Activated CD4-positive, alpha-beta memory T cell treated with anti-CD3 and anti-CD28 coated beads, Interleukin-2, amount 10 ng/mL, durations not matched to agents 7 days and 5 days (primary cell): ENCODE measurements around the gene TNKS2. TPM values are rescaled to one million over a fixed set of nuclear protein-coding genes. Genes with fewer than 3 reads are reported as not detected.

ENCODE experiments used
- CTCF ChIA-PET: fragments of 350-600 bp; sonication (Branson Sonifier 250); formaldehyde crosslinking; loops from one replicate; lab custom pipeline; 2021; ENCODE audit warnings: antibody characterized with exemption, inconsistent platforms; lab: Charles Lee
- POLR2A ChIA-PET: fragments of 350-600 bp; sonication (Branson Sonifier 250); formaldehyde crosslinking; loops from one replicate; lab custom pipeline; 2021; ENCODE audit warnings: antibody characterized with exemption; lab: Charles Lee
- DNase-seq: peaks from one replicate; pipeline ENCODE4 v3.0.0-alpha.2; 2020
- H3K27ac Mint-ChIP-seq: one replicate; pipeline ENCODE4 v1.8.0; 2021; ENCODE audit warnings: mild to moderate bottlenecking, mixed read lengths
- H3K27me3 Mint-ChIP-seq: one replicate; pipeline ENCODE4 v1.8.0; 2021; ENCODE audit warnings: mixed read lengths
- H3K36me3 Mint-ChIP-seq: one replicate; pipeline ENCODE4 v1.8.0; 2021; ENCODE audit warnings: low read depth, mixed read lengths
- H3K4me1 Mint-ChIP-seq: one replicate; pipeline ENCODE4 v1.8.0; 2021; ENCODE audit warnings: mixed read lengths
- H3K4me3 Mint-ChIP-seq: one replicate; pipeline ENCODE4 v1.8.0; 2021; ENCODE audit warnings: mild to moderate bottlenecking, mixed read lengths
- H3K9me3 Mint-ChIP-seq: one replicate; pipeline ENCODE4 v1.8.0; 2021; ENCODE audit warnings: mixed read lengths
- total RNA-seq, 2 experiments: library from RNA; stranded (reverse); gene quantifications; one replicate each; pipeline ENCODE4 v1.2.3, GENCODE V29; 2021

The TNKS2 gene
- total RNA-seq, 2 experiments from 2014 or later, result 39.1 to 39.4 TPM

DNA sequence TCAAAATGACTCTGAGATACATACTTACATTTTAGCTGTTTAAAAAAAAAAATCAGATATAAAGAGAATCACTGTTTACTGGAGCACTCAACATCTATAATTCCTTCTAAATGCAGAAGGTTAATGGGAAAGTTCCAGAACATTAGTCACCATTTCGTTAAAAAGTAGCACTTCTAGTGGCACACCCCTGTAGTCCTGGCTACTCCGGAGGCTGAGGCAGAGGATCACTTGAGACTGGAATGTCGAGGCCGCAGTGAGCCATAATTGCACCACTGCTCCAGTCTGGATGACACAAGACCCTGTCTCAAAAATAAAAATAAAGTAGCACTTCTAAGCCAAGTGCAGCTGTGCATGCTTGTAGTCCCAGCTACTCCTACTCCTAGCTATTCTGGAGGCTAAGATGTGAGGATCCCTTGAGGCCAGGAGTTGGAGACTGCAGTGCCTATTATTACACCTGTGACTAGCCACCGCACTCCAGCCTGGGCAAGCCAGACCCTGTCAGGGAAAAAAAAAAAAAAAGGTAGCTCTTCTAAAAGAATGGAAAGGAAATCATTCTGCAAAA, 108.9 kb downstream of the TNKS2 start:
- H3K9me3 Mint-ChIP-seq, result no peaks in the 10 kb centered on the region
- ChIA-PET CTCF (interaction anchor here (0.6 to 2.6 kb wide), 5 partner anchors 8 to 655 kb away, joined by 3 to 17 read pairs (median 7); partner anchors contain the start of genes BTAF1 and TNKS2), POLR2A (interaction anchor here (1.1 to 3.0 kb wide), 4 partner anchors 9 to 109 kb away, joined by 3 to 56 read pairs (median 18); partner anchors contain the start of genes BTAF1 and TNKS2)
- no peak for DNase-seq
- H3K4me1 Mint-ChIP-seq, result peaks cover 33% of the 10 kb centered on the region
- peak overlapping the region; percentile 80 for H3K4me3 Mint-ChIP-seq
- H3K36me3 Mint-ChIP-seq, result peaks cover 16% of the 10 kb centered on the region
- H3K27me3 Mint-ChIP-seq, result peaks cover 2% of the 10 kb centered on the region
- H3K27ac Mint-ChIP-seq, result no peak overlapping the region

DNA sequence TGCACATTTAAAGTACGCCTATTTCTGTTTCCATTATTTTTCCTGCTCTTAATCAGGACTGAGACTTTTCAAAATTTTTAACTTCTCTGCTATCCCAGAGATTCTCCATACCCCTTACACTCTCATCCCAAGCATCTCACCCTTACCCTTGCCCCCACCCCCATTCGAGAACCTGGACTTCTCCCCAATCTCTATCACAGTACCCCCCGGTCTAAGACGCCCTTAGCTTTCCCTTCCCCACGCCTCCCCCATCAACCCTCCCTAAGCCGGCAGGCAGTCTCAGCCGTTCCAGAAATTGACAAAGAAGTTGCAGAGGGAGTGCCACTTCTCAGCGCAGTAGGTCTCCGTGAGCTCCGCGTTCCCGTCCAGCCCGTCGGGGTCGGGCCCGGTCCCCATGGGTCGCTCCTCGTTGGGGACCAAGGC, 109.7 kb downstream of the TNKS2 start:
- H3K4me1 Mint-ChIP-seq, result peaks cover 28% of the 10 kb centered on the region
- ChIA-PET POLR2A (interaction anchor here (1.0 to 3.0 kb wide), 11 partner anchors 9 to 499 kb away, joined by 3 to 56 read pairs (median 6); partner anchors contain the start of genes BTAF1 and TNKS2), CTCF (interaction anchor here (0.6 to 2.6 kb wide), 13 partner anchors 9 to 656 kb away, joined by 3 to 17 read pairs (median 4); partner anchors contain the start of genes BTAF1 and TNKS2)
- no peaks in the 10 kb centered on the region for H3K9me3 Mint-ChIP-seq
- peak overlapping the region; percentile 80 for H3K4me3 Mint-ChIP-seq
- H3K36me3 Mint-ChIP-seq, result peaks cover 16% of the 10 kb centered on the region
- peak overlapping the region; percentile 62 for H3K27ac Mint-ChIP-seq
- H3K27me3 Mint-ChIP-seq, result peaks cover 5% of the 10 kb centered on the region
- DNase-seq, result no peak

DNA sequence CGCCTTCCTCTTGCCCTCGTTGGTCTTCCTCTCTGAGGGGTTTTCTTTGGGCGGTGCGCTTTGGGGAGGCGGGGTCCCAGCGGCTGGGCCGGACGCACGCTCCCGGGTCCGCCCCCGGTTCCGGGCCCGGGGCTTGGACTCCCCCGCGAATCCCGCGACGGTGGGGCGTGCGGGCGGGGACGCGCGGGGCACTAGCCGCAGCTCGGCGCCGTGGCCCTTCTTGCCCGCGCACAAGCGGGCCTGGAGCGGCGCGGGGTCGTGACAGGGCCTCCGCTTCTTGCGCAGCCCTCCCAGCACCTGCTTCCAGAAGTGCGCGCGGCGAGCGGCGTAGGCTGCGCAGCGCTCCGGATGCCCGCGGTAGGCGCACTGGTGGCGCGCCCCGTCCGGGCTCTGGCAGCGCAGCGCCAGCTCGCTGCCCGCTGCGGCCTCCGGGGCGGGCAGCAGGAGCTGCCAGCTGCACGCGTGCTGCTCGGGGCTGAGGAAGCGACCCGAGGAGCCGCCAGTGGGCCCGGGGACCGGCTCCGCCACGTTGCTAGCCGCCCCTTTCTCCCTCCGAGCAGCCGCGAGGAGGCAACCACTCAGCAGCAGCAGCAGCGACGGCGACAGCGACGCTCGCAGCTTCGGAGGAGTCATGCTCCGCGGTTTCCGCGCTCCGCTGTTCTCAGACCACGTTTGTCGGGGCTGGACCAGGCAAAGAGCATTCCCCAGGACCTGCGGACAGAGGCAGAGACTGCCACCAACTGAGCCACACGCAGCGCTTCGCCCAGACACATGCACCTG, 110.3 kb downstream of the TNKS2 start:
- POLR2A ChIA-PET, result interaction anchor here (0.6 to 3.0 kb wide), 14 partner anchors 10 to 707 kb away, joined by 3 to 56 read pairs (median 4); partner anchors contain the start of genes BTAF1 and TNKS2
- H3K27me3 Mint-ChIP-seq, result peaks cover 11% of the 10 kb centered on the region
- H3K36me3 Mint-ChIP-seq, result peaks cover 16% of the 10 kb centered on the region
- peaks cover 30% of the 10 kb centered on the region for H3K4me1 Mint-ChIP-seq
- peak overlapping the region; percentile 68 for H3K27ac Mint-ChIP-seq
- DNase-seq, result peak; percentile 77
- CTCF ChIA-PET, result interaction anchor here (0.6 to 2.6 kb wide), 14 partner anchors 9 to 152 kb away, joined by 3 to 17 read pairs (median 4); partner anchors contain the start of genes BTAF1 and TNKS2
- no peaks in the 10 kb centered on the region for H3K9me3 Mint-ChIP-seq
- H3K4me3 Mint-ChIP-seq, result peak overlapping the region; percentile 82

DNA sequence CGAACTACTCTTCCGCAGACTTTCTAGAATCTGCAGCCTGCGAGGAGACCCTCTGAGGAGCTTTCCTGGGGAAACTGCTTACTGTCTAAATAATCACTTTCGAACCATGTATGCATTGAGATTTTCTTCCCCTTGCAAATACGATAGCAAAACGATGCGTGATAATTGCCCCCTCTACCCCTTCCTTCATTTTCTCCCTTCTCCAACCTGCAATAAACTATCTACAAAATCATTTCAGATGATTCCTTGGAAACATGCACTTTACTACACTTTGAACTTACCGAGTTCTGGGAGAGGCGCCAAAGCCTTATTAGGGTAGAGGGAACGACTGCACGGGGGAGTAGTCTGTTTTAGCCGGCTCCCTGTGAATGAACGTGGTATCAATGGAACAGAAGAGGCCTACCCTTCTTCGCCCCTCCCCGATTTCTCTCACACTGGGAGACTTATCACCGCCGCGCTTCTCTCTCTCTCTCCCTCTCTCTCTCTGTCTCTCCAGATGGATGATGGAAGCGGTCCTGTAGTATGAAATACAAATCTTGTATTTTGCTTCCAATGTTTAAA, 111.0 kb downstream of the TNKS2 start, which contains the start of gene FGFBP3:
Gene FGFBP3, minus strand, starts transcription at position 370 of the 561 bp plus-strand sequence. CDS start 517 bp downstream, outside the sequence.
- peak; percentile 39 for DNase-seq
- no peaks in the 10 kb centered on the region for H3K9me3 Mint-ChIP-seq
- POLR2A ChIA-PET, result interaction anchor here (0.6 to 3.0 kb wide), 13 partner anchors 10 to 708 kb away, joined by 3 to 56 read pairs (median 4); partner anchors contain the start of genes BTAF1 and TNKS2
- CTCF ChIA-PET, result interaction anchor here (0.6 to 2.6 kb wide), 11 partner anchors 9 to 153 kb away, joined by 3 to 17 read pairs (median 5); partner anchors contain the start of genes BTAF1 and TNKS2
- peaks cover 30% of the 10 kb centered on the region for H3K4me1 Mint-ChIP-seq
- peak within 1 kb of the TSS; percentile 82 for H3K4me3 Mint-ChIP-seq
- peaks cover 16% of the 10 kb centered on the region for H3K36me3 Mint-ChIP-seq
- H3K27ac Mint-ChIP-seq, result peak within 1 kb of the TSS; percentile 68
- peaks cover 17% of the 10 kb centered on the region for H3K27me3 Mint-ChIP-seq

DNA sequence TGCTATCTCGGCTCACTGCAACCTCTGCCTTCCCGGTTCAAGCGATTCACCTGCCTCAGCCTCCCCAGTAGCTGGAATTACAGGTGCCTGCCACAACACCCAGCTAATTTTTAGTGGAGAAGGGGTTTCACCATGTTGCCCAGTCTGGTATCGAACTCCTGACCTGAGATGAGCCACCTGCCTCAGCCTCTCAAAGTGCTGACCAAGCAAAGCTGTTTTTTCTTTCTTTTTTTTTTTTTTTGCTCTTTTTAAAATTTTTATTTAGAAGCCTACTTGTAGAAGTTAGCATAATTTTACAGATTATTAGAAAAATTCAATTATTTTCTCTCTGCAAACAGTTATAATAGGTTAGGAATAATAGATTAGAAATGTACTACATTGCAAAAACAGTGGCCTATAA, 112.2 kb downstream of the TNKS2 start:
- CTCF ChIA-PET, result interaction anchor here (0.6 to 4.2 kb wide), 3 partner anchors 14 to 216 kb away, joined by 3 to 28 read pairs (median 5); partner anchors contain the start of gene BTAF1

More for the DNA sequence above, 112.2 kb downstream of the TNKS2 start:
- H3K36me3 Mint-ChIP-seq, result peaks cover 11% of the 10 kb centered on the region
- H3K4me3 Mint-ChIP-seq, result no peak overlapping the region
- H3K4me1 Mint-ChIP-seq, result peaks cover 30% of the 10 kb centered on the region
- DNase-seq, result no peak
- H3K9me3 Mint-ChIP-seq, result no peaks in the 10 kb centered on the region
- H3K27me3 Mint-ChIP-seq, result peaks cover 27% of the 10 kb centered on the region
- H3K27ac Mint-ChIP-seq, result no peak overlapping the region
- POLR2A ChIA-PET, result no interaction called here

Other genes with a start within 250 kb of the TNKS2 start
- gene PPP1R3C, start 165.4 kb upstream of the TNKS2 start, total RNA-seq, result under 1 TPM in 1 of 2 experiments, not detected in 1; 0.23 TPM
- gene FGFBP3, start 111.1 kb downstream of the TNKS2 start, total RNA-seq, result 1 to 10 TPM; 1.3 to 2.0 TPM
- 10 to 100 TPM; 51.3 to 54.9 TPM for gene BTAF1, start 125.3 kb downstream of the TNKS2 start, total RNA-seq